Heart right ventricle (tissue), 16 donors: ENCODE measurements around the gene ALDOA. TPM values are rescaled to one million over a fixed set of nuclear protein-coding genes. Genes with fewer than 3 reads are reported as not detected.

Experiments
- ATAC-seq, 8 donors: fragments of 200-7000 bp; cut with Tn5 transposase; one replicate each; pipeline ENCODE4 v1.9.1; 2020; ENCODE audit warnings: mild to moderate bottlenecking in 8 of 8, moderate library complexity in 8 of 8, moderate number of reproducible peaks in 1 of 8
- DNase-seq, 2 donors: peaks; one replicate each; pipeline ENCODE4 v3.0.0-alpha.2; 2020
- H3K27ac ChIP-seq, 10 donors: fragments of 200-600 bp; sonication (generic) in 2 of 10; one replicate each; pipeline versions ENCODE4 v1.5.0 to v1.8.0; 2020 to 2022; ENCODE audit warnings: mild to moderate bottlenecking in 3 of 10
- H3K27me3 ChIP-seq, 7 donors: fragments of 200-600 bp; one replicate each; pipeline ENCODE4 v1.8.0; 2021 to 2022; ENCODE audit warnings: mild to moderate bottlenecking in 2 of 7
- H3K36me3 ChIP-seq, 9 donors: fragments of 200-600 bp; sonication (generic) in 1 of 9; one replicate each; pipeline versions ENCODE4 v1.5.0 to v1.8.0; 2020 to 2022; ENCODE audit warnings: mild to moderate bottlenecking in 2 of 9
- H3K4me1 ChIP-seq, 9 donors: fragments of 200-600 bp; sonication (generic) in 1 of 9; one replicate each; pipeline versions ENCODE4 v1.5.0 to v1.8.0; 2020 to 2022; ENCODE audit warnings: mild to moderate bottlenecking in 4 of 9
- H3K4me3 ChIP-seq, 10 donors: fragments of 200-600 bp; sonication (generic) in 2 of 10; one replicate each; pipeline versions ENCODE4 v1.5.0 to v1.8.0; 2020 to 2022; ENCODE audit warnings: mild to moderate bottlenecking in 7 of 10, moderate library complexity in 2 of 10
- H3K9me3 ChIP-seq, 11 donors: fragments of 200-600 bp in 10 of 11; sonication (generic) in 2 of 11; one replicate each; pipeline versions ENCODE4 v1.5.0 to v1.8.0; 2013 to 2022; ENCODE audit warnings: mild to moderate bottlenecking in 2 of 11, control low read depth in 1 of 11, moderate library complexity in 1 of 11
- CTCF ChIP-seq, 9 donors: fragments of 200-600 bp; sonication (generic) in 2 of 9; IDR thresholded peaks; one replicate each; pipeline versions ENCODE4 v1.5.0 to v1.8.0; 2021 to 2022; ENCODE audit warnings: antibody characterized with exemption in 9 of 9, mild to moderate bottlenecking in 5 of 9, moderate library complexity in 1 of 9
- WGBS, 2 donors: extraction: QIAGEN DNeasy Blood & Tissue Kit; methylation state at CpG; one replicate each; pipeline ENCODE4 v1.1.7; 2013; ENCODE audit warnings: inconsistent platforms in 1 of 2; 5-methylcytosine and 5-hydroxymethylcytosine counted together
- intact Hi-C, 10 donors: fragments of 100-400 bp; cut with DNase I; formaldehyde crosslinking; loops; one replicate each; pipeline versions ENCODE4 v1.11.1 to v1.14.2; 2022
- polyA plus RNA-seq, 2 donors: library from polyadenylated mRNA; stranded (reverse); fragments of 200-250 nt; gene quantifications; one replicate each; pipeline ENCODE4 v1.2.3, GENCODE V29; 2013
- total RNA-seq, 10 donors: library from RNA; stranded (reverse); fragmentation: NEBNext Ultra II Directional in 3 of 10; extraction: Animal tissue kit (Norgen Biotek cat#: 25700) in 3 of 10; gene quantifications; one replicate each; pipeline versions ENCODE4 v1.2.1 to v1.2.4, GENCODE V29; 2021 to 2023
- donor health status: Arrhythmogenic right ventricular cardiomyopathy.
- donor health status: ischemic (EF 13 %, LVEDD 7.1; RV severe dilation, severe dysfunction).
- donor health status: healthy with polysubstance abuse.
- donor health status: DM: no; HTN: yes; CAD: no.
- donor health status: DM: no; HTN: no; CAD: no.
- donor health status: ischemic (EF 25% LVEDD 6.9; RV normal size, moderate dysfunction).
- donor health status: ischemic (EF 25% LVEDD 5.7; RV mildly dilated, moderate dysfunction).
- donor health status: healthy.
- donor health status: DM: yes; HTN: yes; CAD: no.
- donor health status: Ischemic cardiomyopathy.
- donor health status: ischemic (EF 35%, LVEDD 5.7; RV mildly dilated, moderate dysfunction).
- donor health status: nonischemic (EF 11% LVEDD 7.7; RV severe dilation, severe dysfunction).
- donor health status: DM: yes; HTN: yes; CAD: no.
- donor health status: PGD.
- donor health status: ischemic (EF 29% LVEDD 5.4; RV normal size, mild dysfunction).
- donor health status: nonischemic (EF 23%, LVEDD 6.1; RV moderate dilation, normal function).

The ALDOA gene
- total and polyA plus RNA-seq, 12 donors, result 2,873 to 4,582 (median 3,767) TPM

- Histone ChIP-seq H3K36me3 (peaks cover 0 to 100% (median 14%) of the 10 kb centered on the region in 9 donors), H3K27ac (no peak overlapping the region), H3K27me3 (no peaks in the 10 kb centered on the region), H3K9me3 (no peaks in the 10 kb centered on the region), H3K4me1 (peaks cover 0 to 9% (median 0%) of the 10 kb centered on the region in 9 donors), H3K4me3 (no peak overlapping the region)
- DNase-seq, result no peak
- no peak for ATAC-seq
- WGBS, 2 donors, result 58 to 62% methylated on average over 7 of the region's 7 CpGs
- intact Hi-C loops, result loop anchor here in 1 of 10 donors (10.0 kb wide), 1 partner anchor 314 kb away; no protein-coding TSS in a partner anchor
- no peak for TF ChIP-seq CTCF (IDR thresholded peaks at IDR 0.05)
Observed at GRCh38 chr16:30110661-30111060, 45.1 kb downstream of the ALDOA start.

- Histone ChIP-seq H3K9me3 (no peaks in the 10 kb centered on the region), H3K27me3 (no peaks in the 10 kb centered on the region), H3K27ac (no peak overlapping the region), H3K4me1 (peaks cover 0 to 9% (median 0%) of the 10 kb centered on the region in 9 donors), H3K4me3 (no peak overlapping the region), H3K36me3 (peaks cover 0 to 100% (median 31%) of the 10 kb centered on the region in 9 donors)
- DNase-seq, result peak in 1 of 2 donors; percentile 73
- TF ChIP-seq CTCF (IDR thresholded peaks at IDR 0.05), result peak; percentile 32 to 71 (median 56)
- peak in 7 of 8 donors; percentile 15 to 64 (median 50) for ATAC-seq
- 83 to 86% methylated on average over 29 of the region's 29 CpGs for WGBS, 2 donors
- intact Hi-C loops, result loop anchor here in 1 of 10 donors (10.0 kb wide), 1 partner anchor 312 kb away; no protein-coding TSS in a partner anchor
Observed at GRCh38 chr16:30112197-30113030, 46.9 kb downstream of the ALDOA start.

- Histone ChIP-seq H3K4me3 (no peak within 1 kb of the TSS), H3K27me3 (no peaks in the 10 kb centered on the region), H3K36me3 (peaks cover 6 to 100% (median 39%) of the 10 kb centered on the region in 9 donors), H3K4me1 (peaks cover 0 to 9% (median 0%) of the 10 kb centered on the region in 9 donors), H3K9me3 (no peaks in the 10 kb centered on the region), H3K27ac (peak within 1 kb of the TSS in 1 of 10 donors; percentile 13)
- TF ChIP-seq CTCF (IDR thresholded peaks at IDR 0.05), result no peak
- 71 to 75% methylated on average over 20 of the region's 20 CpGs for WGBS, 2 donors
- peak in 1 of 2 donors; percentile 52 for DNase-seq
- intact Hi-C loops, result loop anchor here in 1 of 10 donors (10.0 kb wide), 1 partner anchor 312 kb away; no protein-coding TSS in a partner anchor
- ATAC-seq, result peak in 6 of 8 donors; percentile 30 to 64 (median 48)
Observed at GRCh38 chr16:30113031-30113710, 47.6 kb downstream of the ALDOA start, which contains the start of gene GDPD3. TSS of gene GDPD3 (minus strand) at chr16:30113537. CDS start at chr16:30113478, 59 bp downstream.
